GM18502 (cell line): Measurements from ENCODE around the gene HSPA8.
"Not testable (repeated sequence)": the region's sequence is repeated elsewhere in the genome, so short reads cannot be mapped to it uniquely, and the experiment has no call there.

Experiments used
- ATAC-seq: cut with Tn5 transposase; IDR thresholded peaks from one replicate; pipeline ENCODE4 v1.9.1; 2021; ENCODE audit warnings: mild to moderate bottlenecking; ENCODE audit not compliant: unreplicated experiment, poor library complexity

The HSPA8 gene

DNA sequence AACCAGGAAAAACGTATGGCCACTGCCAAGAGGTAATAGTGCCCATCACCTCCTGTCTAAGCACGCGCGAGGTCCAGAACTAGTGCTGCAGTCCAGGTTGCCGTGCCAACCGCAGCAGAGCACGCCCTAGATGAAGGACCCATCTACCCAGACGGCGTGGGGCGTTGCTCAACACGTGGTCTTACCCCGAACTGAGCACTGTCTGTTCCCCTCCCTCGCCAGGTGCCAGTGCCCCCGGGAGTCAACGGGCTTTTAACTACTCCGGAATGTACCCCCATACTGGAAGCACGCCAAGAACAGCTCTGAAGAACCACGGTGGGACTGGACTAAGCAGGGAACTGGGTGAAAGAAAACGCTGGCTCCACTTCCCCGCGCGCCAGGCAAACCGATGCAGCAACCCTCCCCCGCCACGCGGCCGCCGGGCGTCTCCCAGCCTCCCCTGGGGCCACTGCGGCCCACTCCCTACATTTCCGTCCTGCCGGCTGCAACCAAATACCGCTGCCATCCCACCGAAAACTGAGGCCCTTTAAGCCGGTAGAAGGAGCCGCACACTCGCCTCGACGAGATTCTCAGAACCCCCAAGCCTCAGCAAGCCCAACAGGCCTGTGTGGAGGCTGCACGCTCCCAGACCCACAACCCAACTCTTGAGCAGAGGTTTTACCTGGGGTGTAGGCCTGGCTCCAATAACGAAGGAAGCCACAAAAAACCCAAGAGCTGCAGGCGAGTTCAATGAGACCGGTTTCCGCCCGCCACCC, at the start of gene HSPA8:
Gene HSPA8, minus strand, starts transcription at position 734 of the 755 bp plus-strand sequence. CDS start 812 bp downstream, outside the sequence.
- ATAC-seq: peak; percentile 9

DNA sequence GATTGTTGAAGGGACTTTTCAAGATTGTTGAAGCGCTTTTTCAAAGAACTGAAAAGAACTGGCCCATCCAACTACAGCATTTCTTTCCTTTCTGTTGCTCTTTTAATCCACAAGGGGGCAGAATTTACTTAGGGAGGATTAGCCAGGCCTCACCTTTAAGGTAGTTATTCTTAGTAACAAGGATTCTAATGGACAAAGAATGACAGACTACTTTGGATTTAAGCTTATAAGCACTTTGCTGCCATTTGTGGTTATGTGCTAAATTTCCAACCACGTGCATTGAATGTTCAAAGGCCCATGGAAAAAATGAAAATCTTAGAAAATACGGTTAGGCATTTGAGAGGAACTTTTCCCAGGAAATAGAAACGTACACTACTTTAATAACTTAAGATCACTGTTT, 49.5 kb upstream of the HSPA8 start:
- ATAC-seq: no peak

DNA sequence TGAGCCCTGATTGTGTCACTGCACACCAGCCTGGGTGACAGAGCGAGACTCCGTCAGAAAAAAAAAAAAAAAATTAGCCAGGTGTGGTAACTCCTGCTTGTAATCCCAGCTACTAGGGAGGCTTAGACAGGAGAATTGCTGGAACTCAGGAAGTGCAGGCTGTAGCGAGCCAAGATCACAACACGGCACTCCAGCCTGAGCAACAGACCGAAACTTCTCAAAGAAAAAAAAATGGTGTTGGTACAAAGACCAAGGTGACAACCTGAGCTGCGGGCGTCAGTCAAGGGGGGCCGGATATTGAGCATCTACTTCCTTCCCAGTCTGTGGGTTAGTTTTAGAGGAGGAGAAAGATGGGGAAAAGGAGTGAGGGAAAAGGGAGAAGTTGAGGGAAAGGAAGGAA, 48.5 kb upstream of the HSPA8 start:
- no peak for ATAC-seq

DNA sequence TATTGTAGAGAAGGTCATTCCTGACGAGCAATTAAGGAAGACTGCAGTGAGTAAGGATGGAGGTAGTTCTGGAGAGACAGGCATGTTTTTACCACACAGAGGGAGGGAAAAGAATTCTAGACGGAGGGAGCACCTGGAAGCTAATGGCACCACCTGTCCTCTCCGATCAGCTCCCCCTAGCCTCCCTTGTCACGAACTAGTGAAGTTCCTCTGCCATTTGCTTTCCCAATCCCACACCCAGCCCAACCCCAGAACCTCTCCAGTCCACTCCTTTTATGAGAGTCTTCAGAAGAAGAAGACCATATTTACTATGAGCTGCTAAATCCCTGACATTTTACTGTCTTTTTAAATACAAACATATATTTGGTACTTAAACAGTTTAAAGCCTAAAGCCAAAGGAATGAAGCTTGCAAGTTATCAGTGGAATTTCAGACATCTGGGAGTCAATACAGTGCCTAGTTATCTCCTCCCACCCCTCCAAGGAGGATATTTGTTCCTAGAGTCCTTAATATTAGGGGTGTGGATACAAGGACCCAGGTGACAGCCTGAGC, 46.1 kb upstream of the HSPA8 start:
- no peak for ATAC-seq

DNA sequence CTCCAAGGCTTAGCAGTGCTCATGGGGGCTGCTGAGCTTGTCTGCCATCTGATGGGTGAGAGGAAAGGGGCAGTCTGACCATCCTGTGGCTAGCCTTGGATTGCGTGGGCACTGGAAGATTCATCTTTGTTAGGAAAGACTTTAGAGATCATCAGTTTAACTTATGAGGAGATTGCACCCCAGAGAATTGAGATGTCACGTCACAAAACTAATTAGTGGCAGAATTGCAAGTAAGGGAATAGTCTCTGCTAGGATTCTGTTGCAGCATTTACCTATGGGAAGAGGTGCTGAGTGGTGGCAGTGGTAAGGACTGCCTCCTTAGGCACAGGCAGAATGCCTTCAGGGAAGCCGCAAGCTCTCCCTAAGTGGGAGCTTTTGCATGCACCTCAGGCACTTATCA, 42.8 kb upstream of the HSPA8 start:
- no peak for ATAC-seq

DNA sequence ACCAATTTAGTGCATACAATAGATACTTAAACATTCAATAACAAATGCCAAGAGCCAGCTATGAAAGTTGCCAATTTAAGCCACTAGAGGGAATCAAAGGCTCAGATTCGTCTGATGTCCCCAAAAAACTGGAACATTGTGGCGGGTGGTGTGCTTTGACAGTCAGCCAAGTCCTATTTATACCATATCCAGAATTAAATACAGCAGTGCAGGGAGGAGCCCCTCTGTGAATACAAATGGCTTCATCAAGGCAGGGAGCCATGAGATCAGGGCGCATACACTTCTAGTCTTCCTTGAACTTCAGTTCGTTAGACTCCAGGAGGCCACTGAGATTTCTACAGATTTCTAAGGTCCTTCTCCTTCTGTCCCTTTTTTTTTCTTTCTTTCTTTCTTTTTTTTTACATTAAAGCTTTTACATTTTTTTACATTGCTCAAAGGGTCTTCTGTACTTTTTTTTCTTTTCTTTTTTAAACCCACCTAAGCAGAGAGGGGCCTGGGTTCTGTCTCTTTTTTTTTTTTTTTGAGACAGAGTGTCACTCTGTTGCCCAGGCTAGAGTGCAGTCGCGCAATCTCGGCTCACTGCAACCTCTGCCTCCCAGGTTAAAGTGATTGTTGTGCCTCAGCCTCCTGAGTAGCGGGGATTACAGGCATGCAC, 41.5 kb upstream of the HSPA8 start:
- ATAC-seq: no peak

DNA sequence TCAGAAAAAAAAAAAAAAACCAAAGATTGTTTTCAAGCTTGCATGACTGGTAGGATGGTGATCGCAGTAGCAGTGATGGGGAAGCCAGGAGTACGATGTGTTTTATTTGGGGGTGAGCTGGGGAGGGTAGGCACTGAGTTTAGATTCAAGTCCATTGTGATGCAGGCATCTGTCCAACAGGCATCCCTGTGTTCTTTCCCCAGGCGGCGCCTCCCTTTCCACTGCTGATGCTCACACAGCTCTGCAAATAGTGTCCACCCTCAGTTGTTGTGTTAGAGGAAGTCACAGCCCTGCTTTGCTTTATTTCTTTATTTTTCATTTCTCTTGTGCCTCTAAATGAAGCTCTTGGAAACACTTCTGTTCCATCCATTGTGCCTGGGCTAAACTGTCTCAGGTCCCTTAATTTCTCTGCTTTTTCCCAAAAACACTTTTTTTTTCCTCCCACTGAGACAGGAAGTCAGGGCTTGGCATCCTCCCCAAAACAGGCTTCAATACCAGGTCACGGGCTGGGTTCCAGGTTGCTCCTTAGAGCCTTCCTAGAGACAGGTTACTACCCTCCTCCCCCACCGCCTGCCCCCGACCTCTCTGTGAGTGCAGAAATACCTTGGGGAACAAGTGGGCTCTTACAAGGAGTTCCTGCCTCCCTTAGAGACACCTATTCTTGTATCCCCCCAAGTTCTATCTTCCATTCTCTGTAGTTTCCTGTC, 38.6 kb upstream of the HSPA8 start:
- no peak for ATAC-seq

DNA sequence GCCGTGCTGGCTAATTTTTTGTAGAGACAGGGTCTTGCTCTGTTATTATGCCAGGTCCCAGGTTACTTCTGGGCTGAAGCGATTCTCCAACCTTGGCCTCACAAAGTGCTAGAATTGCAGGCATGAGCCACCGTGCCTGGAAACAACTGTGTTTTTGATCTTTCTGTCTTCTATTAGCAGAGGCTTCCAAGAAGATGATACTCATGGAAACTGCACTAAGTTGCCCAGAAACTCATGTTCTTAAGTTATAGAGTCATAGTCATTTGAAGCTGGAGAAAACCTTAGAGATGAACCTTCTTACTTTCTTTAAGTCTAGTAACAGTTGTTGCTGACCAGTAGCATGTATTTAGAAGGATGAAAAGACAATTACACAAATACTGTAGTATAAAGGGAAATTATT, 37.1 kb upstream of the HSPA8 start:
- ATAC-seq: no peak

DNA sequence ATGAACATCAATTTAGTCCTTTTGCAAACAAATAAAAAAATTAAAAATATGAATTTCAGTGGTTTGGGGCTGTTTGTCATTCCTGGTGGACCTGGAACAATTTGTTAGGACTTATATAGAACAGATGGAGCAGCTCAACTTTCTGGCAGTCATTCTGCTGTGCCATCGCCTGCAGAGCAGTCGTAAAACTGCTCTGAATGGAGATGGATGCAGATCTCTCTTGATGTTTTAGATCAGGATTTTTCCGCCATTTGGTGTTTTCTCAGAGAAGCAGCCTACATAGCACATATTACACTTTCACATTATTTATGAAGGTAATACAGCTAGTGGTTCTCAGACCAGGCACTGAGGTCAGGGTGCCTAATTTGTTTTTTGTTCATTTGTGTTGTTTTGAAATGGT, 31.8 kb upstream of the HSPA8 start:
- ATAC-seq: no peak

DNA sequence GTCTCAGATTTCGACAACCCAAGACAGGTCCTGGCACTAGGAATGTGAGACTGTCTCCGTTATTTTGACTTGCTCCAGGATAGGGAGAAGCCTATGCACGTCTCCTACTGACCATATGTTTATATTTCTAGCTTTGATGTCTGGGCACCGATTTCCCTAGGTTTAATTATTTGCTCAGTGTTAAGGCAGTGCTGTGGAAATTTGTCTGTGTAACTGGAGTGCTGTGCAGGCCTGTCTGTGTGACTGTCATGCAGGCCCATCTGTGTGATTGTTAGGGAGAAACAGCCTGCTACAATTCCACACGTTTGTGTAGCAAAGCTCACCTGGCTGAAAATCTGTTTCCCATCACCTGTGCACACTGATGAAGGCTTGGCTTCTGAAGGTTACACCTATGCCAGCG, 29.6 kb upstream of the HSPA8 start:
- ATAC-seq: no peak

DNA sequence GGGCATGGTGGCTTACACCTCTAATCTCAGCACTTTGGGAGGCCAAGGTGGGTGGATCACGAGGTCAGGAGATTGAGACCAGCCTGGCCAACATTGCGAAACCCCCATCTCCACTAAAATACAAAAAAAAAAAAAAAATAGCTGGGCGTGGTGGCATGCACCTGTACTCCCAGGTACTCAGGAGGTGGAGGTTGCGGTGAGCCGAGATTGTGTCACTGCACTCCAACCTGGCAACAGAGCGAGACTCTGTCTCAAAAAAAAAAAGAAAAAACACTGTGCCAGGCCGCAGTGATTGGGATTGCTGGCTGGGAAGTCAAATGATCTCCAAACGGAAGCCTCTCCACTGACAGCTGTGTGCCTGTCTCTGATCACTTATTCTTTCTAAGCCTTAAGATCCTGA, 28.2 kb upstream of the HSPA8 start:
- not testable (repeated sequence) for ATAC-seq

DNA sequence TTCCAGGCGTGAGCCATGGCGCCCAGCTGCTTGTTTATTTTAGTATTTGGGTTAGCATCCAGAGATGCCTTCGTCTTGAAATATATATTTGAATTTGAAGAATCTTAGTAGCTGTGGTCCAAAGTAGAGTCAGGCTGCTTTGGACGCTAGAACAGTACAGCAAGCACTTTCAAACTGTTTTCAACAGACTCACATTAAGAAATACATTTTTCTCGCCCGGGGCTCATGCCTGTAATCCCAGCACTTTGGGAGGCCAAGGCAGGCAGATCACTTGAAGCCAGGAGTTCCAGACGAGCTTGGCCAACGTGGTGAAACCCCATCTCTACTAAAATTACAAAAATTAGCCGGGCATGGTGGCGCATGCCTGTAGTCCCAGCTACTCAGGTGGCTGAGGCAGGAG, 27.0 kb upstream of the HSPA8 start:
- ATAC-seq: not testable (repeated sequence)

DNA sequence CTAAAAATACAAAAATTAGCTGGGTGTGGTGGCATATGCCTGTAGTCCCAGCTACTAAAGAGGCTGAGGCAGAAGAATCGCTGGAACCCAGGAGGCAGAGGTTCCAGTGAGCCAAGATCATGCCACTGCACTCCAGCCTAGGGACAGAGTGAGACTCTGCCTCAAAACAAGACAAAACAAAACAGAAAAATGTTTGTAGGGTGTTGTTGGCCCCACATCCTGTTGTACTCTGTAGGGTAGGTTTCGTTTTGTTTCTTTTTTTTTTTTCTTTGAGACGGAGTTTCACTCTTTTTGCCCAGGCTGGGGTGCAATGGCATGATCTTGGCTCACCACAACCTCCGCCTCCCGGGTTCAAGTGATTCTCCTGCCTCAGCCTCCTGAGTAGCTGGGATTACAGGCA, 25.7 kb upstream of the HSPA8 start:
- peak; percentile 88 for ATAC-seq

DNA sequence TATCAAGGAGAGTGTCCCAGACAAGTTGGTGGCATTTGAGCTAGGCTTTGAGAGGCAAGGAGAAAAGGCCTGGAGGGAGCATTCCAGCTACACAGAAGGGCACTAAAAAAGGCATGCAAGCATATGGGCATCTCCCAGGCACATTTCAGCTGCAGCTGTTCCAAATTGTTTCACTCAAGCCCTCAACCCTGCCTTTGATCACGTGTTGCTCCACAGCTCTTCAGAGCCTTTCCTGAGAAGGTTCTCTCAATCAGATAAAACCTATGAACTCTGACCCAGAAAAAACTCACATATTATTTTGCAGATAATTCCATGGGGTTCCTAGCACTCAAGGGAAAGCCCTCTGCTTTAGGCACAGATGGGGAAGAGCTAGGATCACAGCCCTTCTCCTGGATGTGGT, 24.4 kb upstream of the HSPA8 start:
- ATAC-seq: no peak

DNA sequence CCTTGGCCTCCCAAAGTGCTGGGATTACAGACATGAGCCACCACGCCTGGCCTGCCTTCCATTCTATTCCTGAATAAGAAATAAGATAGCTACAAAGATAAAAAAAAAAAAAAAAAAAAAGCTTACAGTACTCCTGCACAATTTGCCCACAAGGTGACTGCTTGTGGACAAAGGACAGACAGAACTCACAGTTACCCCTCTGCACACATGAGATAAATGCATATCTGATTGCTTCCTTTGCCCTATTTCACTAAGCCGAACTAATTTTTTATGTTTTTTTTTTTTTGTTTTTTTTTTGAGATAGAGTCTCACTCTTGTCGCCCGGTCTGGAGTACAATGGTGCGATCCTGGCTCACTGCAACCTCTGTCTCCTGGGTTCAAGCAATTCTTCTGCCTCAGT, 23.6 kb upstream of the HSPA8 start:
- ATAC-seq: no peak

DNA sequence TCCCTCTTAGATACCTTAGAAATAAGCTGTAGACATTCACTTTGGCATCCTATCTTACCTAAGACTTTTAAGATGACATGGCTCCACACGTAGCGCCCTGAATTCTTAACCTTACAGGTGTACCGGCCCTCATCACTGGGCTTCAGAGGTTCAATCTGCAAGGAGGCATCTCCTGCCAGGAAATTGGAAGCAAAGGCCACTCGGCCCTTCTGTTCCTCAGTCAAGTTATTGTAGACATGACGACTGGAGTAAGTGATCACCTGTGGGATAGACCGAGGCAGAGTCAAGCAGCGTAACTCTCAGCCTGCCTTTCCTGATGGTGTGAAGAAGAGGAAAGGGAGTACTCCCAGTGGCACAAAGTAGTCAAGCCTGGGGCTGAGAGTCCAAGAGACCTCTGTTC, 22.5 kb upstream of the HSPA8 start:
- ATAC-seq: no peak

DNA sequence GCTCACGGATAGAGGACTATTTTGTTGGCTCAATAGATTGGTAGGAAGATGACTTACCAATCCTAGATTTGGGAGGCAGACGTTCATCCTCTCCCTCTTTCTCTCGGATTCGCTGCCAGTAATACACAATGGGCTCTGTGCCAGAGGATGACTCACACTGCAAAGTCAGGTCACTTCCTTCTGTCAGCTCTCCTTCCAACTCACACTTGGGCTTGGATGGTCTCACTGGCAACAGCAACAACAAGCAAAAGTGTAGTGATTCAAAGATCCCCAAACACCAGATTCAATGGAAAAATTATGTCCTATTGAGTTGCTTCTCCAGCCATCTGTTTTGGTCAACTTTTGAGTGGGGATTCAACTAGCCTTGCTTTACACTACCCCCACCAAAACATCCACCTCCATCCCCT, 21.7 kb upstream of the HSPA8 start:
- ATAC-seq: no peak

DNA sequence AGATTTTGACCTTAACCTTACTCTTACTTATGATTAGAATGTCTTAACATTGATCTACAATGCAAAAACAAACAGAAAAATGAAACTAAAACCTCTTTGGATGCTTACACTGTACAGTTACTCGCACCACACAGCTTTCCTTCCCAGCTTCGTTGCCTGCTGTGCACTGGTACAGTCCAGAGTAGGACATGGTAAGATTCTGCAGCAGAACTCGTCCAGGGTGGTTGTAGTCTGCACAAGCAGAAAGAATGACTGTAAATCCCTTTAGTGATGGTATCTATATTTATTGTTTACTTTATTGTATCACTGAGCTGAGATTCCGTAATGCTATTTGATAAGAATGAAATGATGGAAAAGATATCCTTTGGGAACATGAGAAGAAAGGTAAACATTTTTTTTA, 21.0 kb upstream of the HSPA8 start:
- no peak for ATAC-seq

DNA sequence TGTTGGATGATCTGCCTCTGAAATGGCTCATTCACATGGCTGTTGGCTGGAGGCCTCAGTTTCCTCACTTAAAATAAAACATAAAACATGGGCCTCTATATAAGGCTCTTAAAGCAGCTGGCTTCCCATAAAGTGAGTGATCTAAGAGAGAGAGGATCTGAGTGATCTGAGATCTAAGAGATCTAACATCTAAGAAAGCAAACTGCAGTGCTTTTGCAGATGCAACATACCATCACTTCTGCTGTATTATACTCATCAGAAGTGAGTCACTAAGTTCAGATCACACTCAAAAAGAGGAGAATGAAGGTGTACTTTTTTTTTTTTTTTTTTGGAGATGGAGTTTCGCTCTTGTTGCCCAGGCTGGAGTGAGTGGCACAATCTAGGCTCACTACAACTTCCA, 18.1 kb upstream of the HSPA8 start:
- no peak for ATAC-seq

DNA sequence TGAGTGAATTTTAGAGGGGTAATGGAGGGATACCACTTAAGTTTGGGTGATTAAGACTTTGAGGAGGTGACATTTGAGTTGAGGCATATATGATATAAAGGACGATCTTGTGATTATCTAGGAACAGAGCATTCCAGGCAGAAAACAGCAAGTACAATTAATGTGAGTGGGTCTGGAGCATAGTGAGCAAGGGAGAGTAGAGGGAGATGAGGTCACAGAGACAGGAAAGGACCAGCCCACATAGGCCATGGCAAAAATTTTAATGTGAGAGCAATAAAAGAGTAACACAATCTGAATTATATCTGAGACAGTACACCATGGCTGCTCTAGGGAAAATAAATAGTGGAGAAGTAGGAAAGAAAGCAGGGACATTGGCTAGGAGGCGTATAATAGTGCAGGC, 14.5 kb upstream of the HSPA8 start:
- no peak for ATAC-seq

DNA sequence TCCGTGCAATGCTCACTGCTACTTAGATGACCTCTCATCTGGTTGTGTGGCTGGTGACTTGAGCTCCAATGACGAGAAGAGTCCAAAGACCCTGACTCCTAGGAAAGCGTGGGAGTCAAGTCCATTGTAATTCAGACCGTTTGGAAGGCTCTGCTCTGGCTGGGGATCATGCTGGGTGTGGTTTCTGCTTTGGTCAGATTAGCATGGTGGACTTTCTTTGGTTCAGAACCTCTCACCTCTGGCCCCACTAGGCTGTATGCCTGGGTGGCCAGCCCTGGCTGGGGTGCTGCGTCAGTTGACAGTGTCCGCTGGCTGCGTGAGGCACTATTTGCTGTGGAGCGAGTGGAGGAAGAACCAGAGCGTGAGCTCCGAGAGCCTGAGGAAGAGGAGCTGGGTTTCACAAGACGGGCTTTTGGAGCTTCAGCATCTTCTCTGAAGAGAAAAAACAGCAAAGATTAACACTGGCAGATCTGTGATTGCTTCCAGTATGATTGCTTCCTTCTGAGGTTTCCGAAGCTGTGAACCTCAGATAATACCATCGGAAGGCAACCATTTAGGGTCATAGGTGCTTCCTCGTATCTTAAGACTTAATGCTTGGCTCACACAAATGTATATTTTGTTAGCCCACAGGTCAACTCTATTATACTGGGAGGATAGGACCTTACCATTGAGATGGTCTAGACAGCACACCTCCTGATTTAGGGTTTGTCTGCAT, 11.6 kb upstream of the HSPA8 start:
- ATAC-seq: no peak
